Activated T-cell treated with anti-CD3 and anti-CD28 coated beads, Interleukin-2, amount 50 U/mL, for 1 hour (primary cell): Measurements from ENCODE around the gene ANKAR.
"Not testable (repeated sequence)": the region's sequence is repeated elsewhere in the genome, so short reads cannot be mapped to it uniquely, and the experiment has no call there.

Experiments used
- DNase-seq: peaks from one replicate; pipeline ENCODE4 v3.0.0-alpha.2; 2020

The ANKAR gene

GRCh38 chr2:189709501-189710221 lies 35.2 kb downstream of the ANKAR start:
- DNase-seq: no peak

DNA sequence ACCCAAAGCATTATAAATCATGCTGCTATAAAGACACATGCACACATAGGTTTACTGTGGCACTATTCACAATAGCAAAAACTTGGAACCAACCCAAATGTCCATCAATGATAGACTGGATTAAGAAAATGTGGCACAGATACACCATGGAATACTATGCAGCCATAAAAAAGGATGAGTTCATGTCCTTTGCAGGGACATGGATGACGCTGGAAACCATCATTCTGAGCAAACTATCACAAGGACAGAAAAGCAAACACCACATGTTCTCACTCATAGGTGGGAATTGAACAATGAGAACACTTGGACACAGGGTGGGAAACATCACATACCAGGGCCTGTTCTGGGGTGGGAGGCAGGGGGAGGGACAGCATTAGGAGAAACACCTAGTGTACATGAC lies 43.1 kb downstream of the ANKAR start:
- not testable (repeated sequence) for DNase-seq

GRCh38 chr2:189719571-189719970 lies 45.1 kb downstream of the ANKAR start:
- DNase-seq: no peak

DNA sequence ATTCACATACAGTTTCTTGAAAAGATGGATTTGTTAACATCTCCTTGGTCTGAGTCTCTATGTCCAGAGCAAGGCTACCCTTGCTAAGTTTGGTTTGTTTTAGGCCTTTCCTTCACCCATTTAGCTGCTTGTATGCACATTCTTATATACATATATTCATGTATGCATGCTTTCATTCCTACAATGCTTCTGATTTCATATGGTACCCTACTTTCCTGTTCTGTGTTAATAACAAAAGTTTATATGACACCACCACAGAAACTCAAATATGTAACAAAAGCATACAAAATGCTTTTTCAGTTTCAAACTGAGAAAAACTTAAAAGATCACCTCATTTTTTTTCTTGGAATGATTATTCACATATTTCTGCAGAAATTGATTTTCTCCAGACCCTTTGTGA lies 48.7 kb downstream of the ANKAR start:
- DNase-seq: no peak
